ENCODE measurements around the gene TRABD2A.

Gene TRABD2A

DNA sequence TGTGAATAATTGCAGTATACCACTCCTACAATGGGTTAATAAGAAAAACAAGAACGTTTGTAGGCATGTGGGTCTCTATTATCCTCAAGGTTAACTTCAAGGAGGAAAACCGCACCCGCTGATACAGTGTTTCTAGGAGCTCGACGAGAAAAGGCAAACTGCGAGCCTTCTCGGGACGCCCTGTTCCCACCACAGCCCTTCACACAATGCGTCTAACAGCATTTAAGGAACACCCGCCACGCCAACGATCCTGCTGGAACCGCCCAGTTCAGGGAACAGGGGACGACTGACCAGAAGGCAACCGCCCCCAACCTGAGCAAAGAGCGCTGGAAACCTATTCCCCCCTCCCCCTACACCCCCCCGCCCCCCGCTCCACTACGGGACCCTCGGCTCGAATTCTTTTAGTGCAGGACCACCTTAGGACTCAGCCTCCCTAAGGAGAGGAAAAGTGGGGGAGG is 23.9 kb upstream of the TRABD2A start:
- no peak for DNase-seq

DNA sequence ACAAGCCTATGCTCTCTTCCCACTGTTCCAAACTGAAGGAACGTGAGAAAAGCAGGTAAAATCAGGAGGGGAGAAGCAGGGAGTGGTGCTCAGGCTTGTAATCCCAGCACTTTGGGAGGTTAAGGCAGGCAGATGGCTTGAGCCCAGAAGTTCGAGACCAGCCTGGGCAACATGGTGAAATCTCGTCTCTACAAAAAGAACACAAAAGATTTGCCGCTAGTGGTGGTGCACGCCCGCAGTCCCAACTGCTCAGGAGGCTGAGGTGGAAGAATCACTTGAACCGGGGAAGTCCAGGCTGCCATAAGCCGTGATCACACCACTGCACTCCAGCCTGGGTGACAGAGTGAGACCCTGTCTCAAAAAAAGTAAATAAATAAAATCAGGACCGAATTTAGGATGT is 23.3 kb upstream of the TRABD2A start:
- DNase-seq = no peak

DNA sequence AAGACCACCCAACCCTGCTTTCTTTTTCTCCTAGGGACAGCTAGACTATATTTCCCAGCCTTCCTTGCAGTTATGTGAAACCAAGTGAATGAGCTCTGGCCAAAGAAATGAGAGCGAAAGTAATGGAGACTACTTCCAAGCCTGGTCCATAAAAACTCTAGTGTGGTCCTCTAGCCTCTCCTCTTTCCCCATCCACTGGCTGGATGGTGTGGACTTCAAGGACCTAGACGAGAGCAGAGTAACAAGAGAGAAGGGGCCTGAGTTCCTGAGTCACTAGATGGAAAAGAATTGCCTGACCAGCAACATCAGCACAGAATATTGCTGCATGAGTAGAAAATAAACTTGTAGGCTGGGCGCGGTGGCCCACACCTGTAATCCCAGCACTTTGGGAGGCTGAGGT is 21.6 kb upstream of the TRABD2A start:
- no peak for DNase-seq

DNA sequence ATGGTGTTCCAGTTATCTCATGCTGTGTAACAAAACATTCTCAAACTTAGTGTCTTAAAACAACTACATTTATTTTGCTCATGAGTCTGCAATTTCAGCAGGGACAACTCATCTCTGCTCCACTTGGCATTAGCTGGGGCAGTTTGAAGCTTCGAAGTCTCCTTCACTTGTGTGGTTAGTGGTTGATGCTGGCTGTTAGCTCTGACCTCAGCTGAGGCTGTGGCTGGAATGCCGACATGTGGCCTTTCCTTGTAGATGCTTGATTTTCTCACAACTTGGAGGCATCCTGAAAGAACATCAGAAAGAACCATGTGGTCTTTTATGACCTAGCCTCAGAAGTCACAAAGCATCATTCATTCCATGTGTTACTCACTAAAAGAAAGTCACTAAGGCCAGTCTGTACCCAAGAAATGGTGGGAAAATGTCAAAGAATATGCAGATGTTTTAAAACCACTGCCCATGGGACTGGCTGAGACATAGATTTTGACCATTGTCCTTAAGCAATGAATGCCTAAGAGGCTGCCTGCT is 20.8 kb upstream of the TRABD2A start:
- no peak for DNase-seq

DNA sequence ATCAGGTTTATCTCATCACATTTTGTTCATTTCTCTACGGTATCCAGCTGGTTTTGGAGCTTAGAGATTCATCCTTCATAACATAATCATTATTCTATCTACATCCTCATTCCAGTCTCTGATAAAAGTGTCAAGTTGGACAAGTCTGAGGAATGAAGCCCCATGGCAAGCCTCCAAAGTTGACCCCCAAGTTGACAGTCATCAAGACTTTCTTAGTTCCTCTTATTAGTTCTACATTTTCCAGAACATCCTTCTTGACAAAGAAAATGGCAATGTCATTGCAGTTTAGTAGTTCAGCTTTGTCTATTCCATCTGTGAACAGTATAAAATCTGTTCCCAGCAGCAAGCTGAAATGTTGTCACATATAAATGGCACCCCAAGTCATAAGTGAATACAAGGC is 20.1 kb upstream of the TRABD2A start:
- DNase-seq = no peak

DNA sequence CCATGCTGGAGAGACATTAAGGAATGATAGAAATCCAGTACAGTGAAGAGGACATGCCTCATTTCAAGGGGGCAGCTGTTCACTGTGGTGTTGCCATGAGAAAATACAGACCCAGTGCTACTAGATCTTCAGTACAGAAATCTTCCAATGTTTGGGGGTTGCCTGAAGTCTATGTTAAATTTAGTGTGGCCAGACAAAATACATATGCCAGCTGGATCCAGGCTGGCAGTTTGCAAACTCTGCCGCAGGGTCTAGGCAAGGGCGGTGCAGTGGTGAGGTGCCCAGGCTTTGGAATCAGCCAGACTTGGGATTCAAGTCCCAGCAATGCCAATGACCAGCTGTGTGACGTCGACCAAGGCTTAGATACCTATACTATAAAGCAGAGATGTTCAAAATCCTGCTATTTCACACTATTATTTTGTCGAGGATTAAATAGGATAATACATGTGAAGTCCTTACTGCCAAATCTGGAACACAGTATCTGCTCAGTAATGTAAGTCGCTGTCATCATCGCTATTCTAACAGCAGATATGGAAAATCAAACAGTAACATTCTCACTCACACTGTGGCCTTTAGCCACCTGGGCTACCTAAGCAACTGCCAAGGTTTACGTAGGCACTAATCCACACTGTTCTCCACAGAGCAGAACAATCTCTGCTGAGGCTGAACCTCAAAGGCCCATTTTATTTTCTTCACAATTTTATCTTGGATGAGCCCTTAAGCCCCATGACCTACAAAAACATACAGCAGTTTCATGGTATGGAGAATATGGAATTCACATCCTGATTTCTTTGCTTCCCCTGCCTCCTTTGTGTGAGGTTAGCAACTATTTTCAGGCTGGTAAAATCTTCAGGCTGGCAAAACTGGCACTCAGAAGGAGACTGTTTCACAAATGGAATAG is 18.7 kb upstream of the TRABD2A start:
- DNase-seq = no peak

DNA sequence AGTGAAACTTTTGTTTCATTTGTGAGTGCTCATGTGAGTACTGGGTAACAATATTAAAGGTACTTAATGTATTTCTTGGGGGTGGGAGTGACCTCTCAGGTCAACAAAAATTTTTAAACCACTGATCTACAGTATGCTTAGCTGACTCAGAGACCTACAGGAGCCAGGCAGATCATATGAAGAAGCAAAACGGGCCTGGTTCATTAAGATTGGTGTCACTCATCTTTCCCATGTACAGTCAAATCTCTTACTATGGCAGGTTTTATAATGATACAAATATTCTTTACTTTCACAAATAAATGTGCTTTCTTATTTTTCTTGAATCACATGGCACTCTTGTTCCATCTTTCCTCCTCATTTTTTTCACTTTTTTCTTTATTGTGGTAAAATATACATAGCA is 16.9 kb upstream of the TRABD2A start:
- DNase-seq = no peak

DNA sequence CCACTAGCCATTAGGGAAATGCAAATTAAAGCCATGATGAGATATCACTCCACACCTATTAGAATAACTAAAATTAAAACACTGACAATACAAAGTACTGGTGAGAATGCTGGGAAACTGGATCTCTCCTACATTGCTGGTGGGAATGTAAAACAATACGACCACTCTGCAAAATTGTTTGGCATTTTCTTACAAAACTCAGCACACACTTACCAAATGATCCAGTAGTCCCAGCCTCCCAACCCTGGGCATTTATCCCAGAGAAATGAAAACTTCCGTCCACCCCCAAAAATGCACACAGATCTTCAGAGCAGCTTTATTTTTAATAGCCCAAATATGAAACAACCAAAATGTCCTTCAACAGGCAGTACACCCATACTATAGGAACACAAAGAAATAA is 15.7 kb upstream of the TRABD2A start:
- DNase-seq = no peak

DNA sequence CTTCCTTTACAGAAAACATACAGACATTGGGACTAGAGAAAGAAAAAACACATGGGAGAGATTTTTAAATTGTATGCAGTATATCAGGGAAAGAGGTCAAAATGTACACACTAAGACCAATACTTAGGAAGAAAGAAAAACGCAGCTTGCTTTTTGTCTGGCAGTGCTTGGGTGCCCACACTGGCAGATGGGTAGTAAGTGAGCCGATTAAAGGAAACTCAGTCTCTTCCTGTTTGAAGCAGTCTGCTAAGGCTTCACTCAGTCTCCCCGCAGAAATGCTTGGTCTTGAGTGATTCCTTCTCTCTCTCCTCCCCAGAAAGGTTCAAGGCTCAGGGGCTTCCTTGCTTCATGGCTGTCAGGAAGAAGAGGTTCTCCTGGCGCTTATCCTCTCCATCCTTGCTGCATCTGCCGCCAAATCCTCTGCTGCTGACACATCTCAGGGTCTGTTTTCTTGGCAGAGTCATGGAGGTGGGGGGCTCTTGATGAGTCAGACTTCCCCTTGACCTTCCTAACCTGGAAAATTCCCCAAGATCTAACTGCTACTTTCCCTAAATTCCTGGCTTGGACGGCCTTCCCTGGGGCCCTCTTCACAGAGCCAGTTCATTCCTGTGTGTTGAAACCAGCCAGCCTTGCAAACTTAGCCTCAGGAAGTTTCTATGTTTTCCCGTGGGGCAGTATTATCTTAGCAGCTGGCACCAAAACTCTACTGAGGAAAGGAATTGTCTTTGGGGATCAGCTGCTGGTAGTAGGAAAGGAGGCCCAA is 14.1 kb upstream of the TRABD2A start:
- DNase-seq = no peak

DNA sequence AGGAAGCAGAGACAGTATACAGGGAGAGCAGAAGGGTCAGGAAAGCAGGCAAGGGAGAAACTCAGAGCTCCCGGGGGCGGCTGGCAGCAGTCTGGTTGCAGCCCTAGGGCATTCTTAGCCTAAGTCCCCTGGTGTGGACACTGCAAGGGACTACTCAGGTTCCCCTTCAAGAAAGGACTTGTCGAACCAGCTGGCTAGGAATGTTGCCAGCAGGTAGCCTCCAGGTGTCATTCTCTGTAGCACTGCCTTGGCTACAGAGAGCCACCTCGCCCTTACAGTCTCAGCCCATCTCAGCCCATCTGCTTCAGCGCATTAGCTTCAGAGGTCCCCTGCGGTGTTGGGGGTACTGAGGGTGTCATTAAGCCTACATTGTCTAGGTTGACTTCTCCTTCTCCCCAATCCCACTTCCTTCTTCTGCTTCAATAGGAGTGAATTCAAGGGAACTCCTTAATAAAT is 13.3 kb upstream of the TRABD2A start:
- DNase-seq = no peak

DNA sequence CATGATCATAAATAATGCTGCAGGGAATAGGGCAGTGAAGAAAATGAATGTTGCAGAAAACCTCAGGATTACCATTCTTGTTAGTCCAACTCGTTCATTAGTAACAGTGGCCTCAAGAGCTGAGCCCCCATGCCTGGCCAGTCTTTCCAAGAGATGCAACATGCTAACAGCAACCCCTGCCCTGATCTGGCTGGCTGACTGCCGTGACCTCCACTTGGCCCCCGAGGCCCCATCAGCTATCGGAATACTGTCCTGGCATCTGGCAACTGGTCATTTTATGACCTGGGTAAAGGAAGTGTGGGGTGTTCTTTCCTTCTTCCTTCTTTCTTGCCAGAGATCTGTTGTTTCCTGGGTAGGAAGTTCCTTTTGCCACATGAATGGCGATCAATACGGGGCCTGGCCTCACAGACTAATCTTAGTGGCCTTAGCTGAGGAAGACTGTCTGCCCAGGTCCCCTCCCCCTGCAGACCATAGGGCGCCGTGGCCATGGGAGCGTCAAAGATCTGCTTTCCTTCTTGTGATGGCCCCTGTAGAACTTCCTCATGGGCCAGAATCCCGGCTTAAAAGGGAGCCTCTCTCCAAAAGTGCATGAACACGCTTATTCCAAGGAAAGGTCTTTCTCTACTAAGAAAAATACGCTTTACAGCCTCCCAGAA is 10.6 kb upstream of the TRABD2A start:
- DNase-seq = no peak

DNA sequence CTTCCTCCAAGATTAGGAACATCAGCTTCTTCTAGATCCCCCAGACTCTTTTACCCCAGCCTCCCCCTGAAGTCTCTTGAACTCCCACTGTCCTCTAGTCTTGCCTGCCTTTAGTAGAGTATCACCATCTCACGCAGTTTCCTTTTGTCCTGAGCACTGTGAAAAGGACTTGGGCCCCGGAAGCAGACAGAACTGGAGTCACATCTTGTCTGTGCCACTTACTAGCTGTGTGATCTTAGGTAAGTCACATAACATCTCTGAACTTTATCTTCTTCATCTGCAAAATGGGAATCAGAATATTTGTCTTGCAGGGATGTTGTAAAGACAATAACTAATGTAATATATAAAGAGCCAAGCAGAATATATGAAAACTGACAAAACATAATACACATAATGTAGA is 8.4 kb upstream of the TRABD2A start:
- no peak for DNase-seq

DNA sequence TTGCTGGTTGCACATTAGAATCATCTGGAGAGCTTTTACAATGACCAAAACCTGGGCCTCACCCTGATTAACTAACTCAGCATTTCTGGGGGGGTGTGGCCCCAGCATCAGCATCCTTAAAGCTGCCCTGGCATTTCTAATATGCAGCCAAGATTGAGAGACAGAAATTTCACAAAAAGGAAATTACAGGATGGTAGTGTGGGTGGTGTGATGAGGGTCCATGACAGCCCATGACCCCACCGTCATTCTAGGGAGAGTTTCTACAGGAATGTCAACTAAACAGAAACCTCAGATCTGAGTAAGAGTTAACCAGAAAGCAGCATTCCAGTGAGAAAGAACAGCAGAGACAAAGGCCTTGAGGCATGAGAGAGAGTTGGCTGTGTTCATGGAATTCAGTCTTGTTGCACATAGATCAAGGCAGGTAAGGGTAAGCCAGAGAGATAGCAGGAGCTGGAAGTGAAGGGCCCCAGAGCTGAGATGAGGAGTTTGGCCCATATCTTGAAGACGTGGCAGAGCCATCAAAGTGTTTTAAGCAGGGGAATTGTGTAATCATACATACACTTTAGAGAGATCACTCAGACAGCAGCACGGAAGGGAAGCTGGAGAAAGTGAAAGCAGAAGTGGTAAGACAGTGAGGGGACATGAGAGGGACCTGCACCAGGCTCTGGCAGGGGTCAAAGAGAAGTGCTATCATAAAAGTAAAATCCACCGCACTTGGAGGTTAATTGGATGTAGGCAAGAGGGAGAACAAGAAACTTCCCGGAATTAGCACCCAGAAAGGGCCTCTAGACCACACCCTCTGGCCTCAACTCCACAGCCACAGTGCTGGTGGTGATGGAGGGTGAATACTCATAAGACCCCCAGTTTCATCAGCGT is 7.8 kb upstream of the TRABD2A start:
- DNase-seq = no peak

DNA sequence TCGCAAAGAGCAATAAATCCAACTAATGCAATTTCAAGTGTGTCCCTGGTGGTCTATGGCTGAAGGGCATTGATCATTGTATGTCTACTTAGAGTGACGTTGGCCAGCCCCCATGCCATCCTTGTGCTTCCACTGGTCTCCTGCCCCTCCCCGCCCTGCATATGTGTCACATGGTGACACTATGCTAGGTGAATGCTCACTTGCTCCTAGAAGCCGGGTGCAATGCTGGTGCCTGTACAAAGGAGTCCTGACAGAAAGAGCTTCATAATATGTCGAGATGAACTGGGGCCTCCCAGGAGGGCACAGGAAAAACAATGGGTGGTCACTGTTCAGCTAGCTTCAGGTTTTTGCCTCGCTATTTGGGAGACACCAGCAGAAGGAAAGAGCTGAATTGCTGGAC is 5.9 kb upstream of the TRABD2A start:
- no peak for DNase-seq

DNA sequence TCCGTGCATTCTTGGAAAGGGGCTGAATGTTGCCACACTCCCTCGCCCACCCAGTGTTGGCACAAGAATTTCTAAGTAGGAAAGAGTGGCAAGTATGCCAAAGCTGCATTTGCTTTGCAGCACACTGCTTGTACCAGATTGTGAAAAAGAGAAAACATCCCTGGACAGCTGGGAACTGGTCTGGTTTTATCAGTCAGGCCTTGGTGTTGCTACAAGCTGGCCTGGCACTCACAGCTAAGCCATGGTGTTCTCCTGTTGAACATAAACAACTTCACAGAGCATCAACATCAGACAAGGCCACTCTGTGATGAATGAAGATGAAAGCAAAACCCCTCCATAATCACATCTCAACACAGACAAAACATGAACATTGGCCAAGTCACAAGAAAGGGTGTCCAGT is 4.2 kb upstream of the TRABD2A start:
- no peak for DNase-seq

DNA sequence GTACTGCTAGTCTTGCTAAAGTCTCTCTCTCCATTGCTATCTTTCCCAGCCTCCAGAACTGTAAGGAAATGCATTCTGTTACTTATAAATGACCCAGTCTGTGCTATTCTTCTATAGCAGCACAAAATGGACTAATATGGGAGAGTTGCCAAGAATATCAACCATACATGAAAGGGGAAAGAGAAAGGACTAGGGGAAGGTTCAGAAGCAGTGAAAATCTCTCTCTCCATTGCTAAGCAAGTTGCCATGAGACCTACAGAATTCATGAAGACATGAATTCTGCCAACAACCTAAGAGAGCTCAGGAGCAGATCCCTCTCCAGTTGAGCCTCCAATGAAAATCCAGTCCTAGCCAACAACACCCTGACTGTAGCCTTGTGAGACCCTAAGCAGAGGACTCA is 3.6 kb upstream of the TRABD2A start:
- DNase-seq = no peak

DNA sequence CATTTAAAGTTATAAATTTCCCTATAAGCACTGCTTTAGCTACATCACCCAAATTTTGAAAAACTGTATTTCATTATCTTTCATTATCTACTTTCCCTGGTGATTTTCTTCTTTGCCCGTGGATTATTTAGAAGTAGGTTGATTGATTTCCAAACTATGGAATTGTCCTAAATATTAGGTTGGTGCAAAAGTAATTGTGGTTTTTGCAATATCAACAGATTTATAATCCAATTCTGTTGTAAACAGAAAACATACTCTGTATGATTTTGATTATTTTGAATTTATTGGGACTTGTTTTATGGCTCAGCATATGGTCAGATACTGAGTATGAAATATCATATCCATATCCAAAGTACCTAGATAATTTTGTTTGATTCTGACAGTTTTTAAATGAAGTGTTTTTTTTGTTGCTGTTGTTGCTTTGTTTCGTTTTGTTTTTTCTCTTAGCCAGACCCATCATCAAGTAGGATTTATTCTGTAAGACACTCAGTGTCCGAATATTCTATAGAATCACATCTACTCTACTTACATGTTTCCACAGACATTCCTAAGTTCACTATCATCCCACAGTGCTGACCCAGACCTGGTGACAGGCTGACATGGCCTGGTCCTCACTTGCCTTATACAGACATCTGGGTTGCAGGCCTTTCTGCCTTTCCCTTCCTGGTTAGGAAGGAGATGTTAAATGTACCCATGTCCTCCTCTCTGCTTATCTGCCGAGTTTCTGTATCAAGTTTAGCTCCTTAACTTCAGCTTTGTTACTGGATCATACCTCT is 2.1 kb upstream of the TRABD2A start:
- DNase-seq = no peak

DNA sequence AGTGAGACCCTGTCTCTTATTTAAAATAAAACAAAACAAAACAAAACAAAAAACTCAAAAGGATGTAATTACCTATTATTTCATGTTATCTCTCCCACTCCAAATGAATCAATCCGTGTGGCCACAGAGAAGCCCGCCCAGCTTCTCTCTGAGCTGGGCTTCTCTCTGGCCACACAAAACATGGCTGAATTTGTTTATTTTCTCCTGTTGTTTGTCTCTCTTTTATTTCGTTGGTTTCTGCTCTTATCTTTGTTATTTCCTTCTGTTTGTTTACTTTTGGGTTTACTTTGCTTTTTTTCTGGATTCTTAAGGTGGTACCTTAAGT is 1.5 kb upstream of the TRABD2A start:
- DNase-seq = no peak

DNA sequence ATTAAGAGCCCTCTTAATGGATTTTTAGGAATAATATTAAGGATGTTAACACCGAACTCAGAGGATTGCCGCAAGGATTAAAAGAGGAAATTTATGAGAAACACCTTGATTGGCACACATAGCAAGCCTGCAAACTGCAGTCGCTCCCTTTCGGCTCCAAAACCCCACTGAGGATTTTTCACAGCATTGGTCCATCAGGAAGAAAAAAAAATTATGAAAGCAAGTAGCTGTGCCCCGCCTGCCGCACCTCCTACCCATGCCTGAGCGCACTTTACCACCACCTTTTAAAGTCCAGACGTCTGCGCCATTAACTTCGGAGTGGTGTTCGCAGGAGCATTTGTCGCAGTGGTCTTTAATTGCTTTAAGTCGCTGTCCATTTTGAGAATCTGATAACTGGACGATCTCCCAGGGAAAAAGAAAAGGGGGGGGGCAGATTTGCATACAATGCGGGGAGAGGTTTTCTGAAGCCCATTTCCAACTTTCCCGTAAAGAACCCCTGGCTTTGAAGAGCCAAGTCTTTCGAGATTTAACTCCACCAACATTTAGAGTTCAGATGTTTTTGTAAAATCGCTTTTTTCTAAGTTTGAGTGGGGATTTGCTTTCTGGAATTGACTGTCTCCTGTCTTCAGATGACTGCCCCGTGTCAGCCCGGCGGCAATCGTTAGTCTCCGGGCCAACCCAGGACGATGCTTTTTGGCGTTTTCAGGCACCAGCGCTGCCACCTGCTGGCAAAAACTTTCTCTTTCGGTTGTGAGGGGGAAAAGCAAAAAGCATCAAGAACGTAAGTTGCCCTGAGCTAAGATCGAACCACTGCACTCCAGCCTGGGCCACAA is 913 bp upstream of the TRABD2A start:
- DNase-seq = no peak

DNA sequence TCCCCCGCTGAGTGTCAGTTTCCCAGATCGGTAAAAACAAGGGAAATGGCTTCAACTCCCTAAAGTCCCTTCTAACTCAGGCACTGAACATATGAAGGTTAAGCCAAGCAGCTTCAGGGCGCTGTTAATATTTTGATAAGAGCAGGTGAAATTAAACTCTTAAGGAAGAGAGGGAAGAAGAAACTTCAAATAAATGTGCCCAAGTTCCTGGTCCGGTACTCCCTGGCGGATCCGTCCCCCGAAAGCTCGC is 564 bp downstream of the TRABD2A start:
- DNase-seq = no peak

All from cortex of kidney (tissue), 1 donor.